Renal cortical epithelial cell (primary cell): ENCODE data around the gene EMC1. TPM values are rescaled to one million over a fixed set of nuclear protein-coding genes. Genes with fewer than 3 reads are reported as not detected.
"Not testable (repeated sequence)": the region's sequence is repeated elsewhere in the genome, so short reads cannot be mapped to it uniquely, and the experiment has no call there.

Experiments used
- DNase-seq: peaks from one replicate; pipeline ENCODE4 v3.0.0-alpha.2; 2011; ENCODE audit warnings: low read depth
- total RNA-seq: library from RNA; depleted of rRNA; stranded (reverse); fragments of >200 nt; gene quantifications from 2 replicates; pipeline ENCODE4 v1.2.3, GENCODE V29; 2014

The EMC1 gene
- 48.6 and 65.7 TPM in 2 replicates for total RNA-seq

- peak; percentile 51 for DNase-seq
Observed at GRCh38 chr1:19251305-19252196, at the start of gene EMC1, which contains the start of gene MRTO4. Gene EMC1 (minus strand): TSS chr1:19251524. CDS start chr1:19251509, 15 bp downstream. Gene MRTO4 (plus strand): TSS chr1:19251805. CDS start chr1:19251836, 31 bp downstream.

- no peak for DNase-seq
Observed at GRCh38 chr1:19300211-19300610, 48.9 kb upstream of the EMC1 start.

DNA sequence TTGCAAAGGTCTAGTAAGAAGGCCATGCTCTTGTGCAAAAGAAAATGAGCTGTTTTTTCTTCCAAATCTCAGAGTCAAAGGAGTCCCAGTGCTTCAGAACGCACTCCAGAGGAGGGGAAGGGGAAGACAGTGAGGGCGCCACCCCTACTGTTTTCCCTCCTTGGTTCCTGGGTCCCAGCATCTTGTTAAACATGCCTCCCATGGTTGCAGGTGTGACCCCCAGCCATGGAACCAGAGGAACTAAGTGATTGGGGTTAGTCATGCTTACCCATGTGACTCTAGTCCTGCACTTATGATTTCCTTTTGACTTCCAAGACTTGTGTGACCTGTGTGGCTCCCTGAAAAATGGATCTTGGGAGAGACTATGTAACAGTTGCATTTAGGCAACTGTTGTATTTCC lies 43.3 kb upstream of the EMC1 start:
- DNase-seq: no peak

DNA sequence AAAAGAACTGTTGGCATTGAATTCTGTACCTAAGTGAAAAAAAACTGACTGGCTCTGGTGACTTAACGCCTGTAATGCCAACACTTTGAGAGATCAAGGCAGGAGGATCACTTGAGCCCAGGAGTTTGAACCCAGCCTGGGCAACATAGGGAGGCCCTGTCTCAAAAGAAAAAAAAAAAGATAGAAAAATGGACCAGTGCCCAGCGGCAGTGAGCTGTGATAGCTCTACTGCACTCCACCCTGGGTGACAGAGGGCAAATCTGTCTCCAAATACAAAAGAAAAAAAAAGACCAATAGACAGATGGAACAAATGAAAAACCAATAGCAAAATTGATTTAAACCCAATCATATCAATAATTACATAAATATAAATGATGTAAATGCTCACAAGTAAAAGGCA lies 37.9 kb upstream of the EMC1 start:
- no peak for DNase-seq

- peak; percentile 9 for DNase-seq
Observed at GRCh38 chr1:19288324-19289241, 37.3 kb upstream of the EMC1 start, which contains the start of gene AKR7A3. Gene AKR7A3 (minus strand): TSS chr1:19288770. CDS start chr1:19288709, 61 bp downstream.

DNA sequence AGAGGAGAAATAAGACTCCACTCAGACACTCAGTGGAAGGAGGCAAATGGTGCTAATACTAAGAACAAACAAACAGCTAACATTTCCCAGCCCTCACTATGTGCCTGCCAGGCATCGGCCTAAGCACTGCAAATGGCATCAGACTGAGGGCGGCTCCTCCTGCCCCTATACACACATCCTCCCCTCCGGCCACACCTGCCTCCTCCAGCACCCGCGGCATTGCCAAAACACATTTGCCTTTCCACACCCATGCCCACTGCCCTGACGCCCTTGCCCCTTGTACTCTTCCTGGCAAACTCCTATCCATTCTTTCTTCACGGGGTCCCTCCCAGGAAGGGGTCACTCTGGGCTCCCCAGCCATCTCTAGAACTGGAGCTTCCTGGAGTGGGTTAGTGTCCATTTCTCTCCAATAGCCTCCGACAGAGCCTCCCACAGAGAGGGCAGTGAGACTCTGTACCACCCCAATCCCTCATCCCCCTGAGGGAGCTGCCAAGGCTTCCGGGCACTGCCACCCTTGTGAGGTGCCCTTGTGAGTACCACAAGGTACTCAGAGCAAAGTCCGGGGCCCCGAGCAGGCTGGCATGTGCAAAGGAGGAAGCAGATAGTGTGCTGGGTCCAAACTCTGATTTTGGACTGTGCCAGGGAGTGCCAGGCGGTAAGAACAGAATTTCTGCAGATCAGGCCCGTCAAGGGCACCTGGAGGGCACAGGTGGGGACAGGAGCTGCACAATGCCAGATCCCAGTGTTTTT lies 36.3 kb upstream of the EMC1 start:
- DNase-seq: no peak

GRCh38 chr1:19285807-19286206 lies 34.5 kb upstream of the EMC1 start:
- DNase-seq: not testable (repeated sequence)

GRCh38 chr1:19285366-19285765 lies 34.0 kb upstream of the EMC1 start:
- DNase-seq: not testable (repeated sequence)

GRCh38 chr1:19284881-19285280 lies 33.6 kb upstream of the EMC1 start:
- DNase-seq: no peak

DNA sequence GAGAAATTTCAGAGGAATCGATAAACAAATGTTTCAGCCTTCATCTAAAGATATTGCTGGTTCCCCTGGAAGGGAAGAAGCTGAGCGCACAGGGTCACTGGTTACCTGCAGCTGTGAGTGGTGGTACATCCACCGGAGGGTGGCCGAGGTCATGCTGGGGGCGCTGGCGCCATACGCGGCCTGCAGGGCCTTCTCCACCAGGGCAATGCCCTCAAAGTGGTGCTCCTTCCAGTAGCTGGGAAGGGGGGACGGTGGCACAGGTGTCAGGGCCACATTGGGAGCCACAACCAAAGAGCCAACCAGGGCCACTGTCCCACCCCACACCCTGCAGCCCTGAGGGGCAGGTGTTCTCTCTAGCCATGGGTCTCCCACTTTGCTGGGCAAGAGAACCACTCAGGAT lies 32.6 kb upstream of the EMC1 start:
- DNase-seq: no peak

DNA sequence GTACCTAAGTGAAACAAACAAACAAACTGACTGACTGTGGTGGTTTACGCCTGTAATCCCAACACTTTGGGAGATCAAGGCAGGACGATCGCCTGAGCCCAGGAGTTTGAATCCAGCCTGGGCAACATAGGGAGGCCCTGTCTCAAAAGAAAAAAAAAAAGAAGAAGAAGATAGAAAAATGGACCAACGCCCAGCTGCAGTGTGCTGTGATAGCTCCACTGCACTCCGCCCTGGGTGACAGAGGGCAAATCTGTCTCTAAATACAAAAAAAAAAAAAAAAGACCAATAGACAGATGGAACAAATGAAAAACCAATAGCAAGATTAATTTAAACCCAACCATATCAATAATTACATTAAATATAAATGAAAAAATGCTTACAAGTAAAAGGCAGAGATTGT lies 23.3 kb upstream of the EMC1 start:
- DNase-seq: no peak

GRCh38 chr1:19273844-19274531 lies 22.7 kb upstream of the EMC1 start:
- DNase-seq: not testable (repeated sequence)

- DNase-seq: no peak
Observed at GRCh38 chr1:19273106-19273843, 22.0 kb upstream of the EMC1 start.

DNA sequence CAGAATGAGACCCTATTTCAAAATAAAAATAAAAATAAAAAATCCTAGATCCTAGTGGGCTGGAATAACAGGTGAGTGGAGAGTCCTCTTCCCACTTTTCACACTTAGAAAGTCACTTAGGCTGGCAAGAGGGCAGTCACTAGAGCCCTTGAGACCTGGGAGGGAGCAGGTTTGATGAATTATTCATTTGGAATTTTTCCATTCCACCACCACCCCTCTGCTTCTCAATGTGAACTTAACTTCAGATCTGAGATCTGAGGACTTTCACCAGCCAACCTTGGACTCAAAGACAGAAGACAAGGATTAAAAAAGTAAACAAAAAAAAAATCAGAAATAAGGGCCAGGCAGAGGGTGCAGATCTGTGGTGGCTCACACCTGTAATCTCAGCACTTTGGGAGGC lies 20.7 kb upstream of the EMC1 start:
- DNase-seq: no peak

GRCh38 chr1:19270343-19270730 lies 19.0 kb upstream of the EMC1 start:
- not testable (repeated sequence) for DNase-seq

DNA sequence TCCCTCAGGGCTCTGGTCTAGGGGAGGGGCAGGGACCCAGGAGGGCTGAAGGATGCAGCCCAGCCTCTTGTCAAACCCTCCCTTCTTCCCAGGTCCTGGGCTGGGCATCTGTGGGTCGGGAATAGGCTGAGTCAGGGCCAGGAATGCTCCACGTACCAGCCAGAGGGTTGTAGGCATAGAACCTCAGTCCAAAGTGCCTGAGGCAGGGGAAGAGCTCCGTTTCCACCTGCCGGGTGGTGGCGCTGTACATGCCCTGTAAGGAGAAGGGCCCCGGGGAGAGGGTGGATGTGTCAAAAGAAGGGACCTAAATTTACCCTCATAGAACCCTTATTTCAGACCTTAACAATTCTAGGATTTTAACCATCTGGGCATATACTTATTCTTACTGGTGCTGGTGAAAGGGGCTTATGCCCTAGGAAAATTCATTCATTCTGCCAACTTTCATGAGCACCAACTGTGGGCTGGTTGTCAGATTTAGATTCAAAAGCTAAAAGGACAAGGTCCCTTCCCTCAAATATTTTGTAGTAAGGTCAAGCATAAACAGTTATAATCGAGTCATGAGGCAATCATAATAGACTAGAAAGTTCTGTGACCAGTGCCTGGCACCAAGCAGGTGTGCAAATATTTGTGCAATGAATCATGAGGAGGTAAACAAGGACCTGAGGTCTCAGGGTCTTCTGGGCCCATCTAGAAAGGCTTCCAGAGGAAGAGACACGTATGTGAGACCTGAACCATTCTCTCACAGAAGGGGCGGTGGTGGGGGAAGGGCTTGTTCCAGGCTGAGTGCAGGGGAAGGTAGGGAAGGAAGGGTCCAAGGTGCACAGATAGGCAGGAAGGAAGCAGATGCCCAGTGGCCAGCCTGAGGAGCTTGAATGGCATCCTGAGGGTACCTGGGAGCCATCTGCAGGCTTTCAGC lies 18.4 kb upstream of the EMC1 start:
- DNase-seq: not testable (repeated sequence)

DNA sequence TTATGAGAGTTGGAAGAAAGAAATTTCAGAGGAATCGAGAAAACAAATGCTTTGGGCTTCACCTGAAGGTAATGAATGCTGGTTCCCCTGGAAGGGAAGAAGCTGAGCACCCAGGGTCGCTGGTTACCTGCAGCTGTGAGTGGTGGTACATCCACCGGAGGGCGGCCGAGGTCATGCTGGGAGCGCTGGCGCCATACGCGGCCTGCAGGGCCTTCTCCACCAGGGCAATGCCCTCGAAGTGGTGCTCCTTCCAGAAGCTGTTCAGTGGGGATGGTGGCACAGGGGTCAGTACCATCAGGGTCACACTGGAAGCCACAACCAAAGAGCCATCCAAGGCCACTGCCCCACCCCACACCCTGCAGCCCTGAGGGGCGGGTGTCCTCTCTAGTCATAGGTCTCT lies 17.1 kb upstream of the EMC1 start:
- DNase-seq: no peak

DNA sequence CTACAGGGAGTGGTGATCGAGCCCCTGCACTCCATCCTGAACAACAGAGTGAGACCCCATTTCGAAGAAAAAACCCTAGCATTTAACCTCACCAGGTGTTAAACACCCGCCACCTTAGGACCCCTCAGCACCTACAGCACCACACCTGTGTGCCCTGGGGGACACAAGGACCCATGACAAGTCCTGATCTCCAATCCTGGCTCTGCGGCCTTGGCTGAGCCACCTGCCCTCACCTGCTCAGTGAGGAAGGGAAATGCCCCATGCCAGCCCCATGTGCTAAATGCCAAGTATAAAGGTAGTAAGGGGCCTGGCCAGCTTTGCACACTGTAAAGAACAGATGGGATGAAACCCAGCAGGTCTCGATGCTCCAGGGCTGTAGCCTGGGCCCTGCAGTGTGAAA lies 11.4 kb upstream of the EMC1 start:
- no peak for DNase-seq

- DNase-seq: no peak
Observed at GRCh38 chr1:19262047-19262446, 10.7 kb upstream of the EMC1 start.
